Left ventricle myocardium inferior (tissue), 1 donor: ENCODE results near the gene BTBD9. TPM values are rescaled to one million over a fixed set of nuclear protein-coding genes. Genes with fewer than 3 reads are reported as not detected.

Experiments used
- DNase-seq: peaks from one replicate; pipeline ENCODE4 v3.0.0-alpha.2; 2020
- H3K27ac ChIP-seq: fragments of 200-600 bp; replicated peaks from 2 replicates; pipeline ENCODE4 v1.8.0; 2021
- H3K27me3 ChIP-seq: fragments of 200-600 bp; 2 replicates; pipeline ENCODE4 v1.8.0; 2021; ENCODE audit warnings: low read depth
- H3K36me3 ChIP-seq: fragments of 200-600 bp; 2 replicates; pipeline ENCODE4 v1.8.0; 2021
- H3K4me1 ChIP-seq: fragments of 200-600 bp; 2 replicates; pipeline ENCODE4 v1.8.0; 2021
- H3K4me3 ChIP-seq: fragments of 200-600 bp; 2 replicates; pipeline ENCODE4 v1.8.0; 2021; ENCODE audit warnings: mild to moderate bottlenecking, moderate library complexity
- H3K9me3 ChIP-seq: fragments of 200-600 bp; replicated peaks from 2 replicates; pipeline ENCODE4 v1.8.0; 2021
- intact Hi-C: fragments of 100-400 bp; cut with micrococcal nuclease; formaldehyde crosslinking; loops from one replicate; pipeline ENCODE4 v1.11.0; 2022
- total RNA-seq: library from RNA; stranded (reverse); fragmentation: NEBNext Ultra II Directional; extraction: Animal tissue kit (Norgen Biotek cat#: 25700); gene quantifications from one replicate; pipeline ENCODE4 v1.2.1, GENCODE V29; 2021
- TF ChIP-seq, protein P1 (sequence below): fragments of 200-600 bp; IDR thresholded peaks from 2 replicates; pipeline ENCODE4 v1.8.0; 2021; ENCODE audit warnings: antibody characterized with exemption, mild to moderate bottlenecking, borderline replicate concordance
- donor health status: DM: no; HTN: yes; CAD: no; lungs with severe emphysema.

Gene BTBD9
- total RNA-seq, 1 donor from 2014 or later, result 16.5 TPM

DNA sequence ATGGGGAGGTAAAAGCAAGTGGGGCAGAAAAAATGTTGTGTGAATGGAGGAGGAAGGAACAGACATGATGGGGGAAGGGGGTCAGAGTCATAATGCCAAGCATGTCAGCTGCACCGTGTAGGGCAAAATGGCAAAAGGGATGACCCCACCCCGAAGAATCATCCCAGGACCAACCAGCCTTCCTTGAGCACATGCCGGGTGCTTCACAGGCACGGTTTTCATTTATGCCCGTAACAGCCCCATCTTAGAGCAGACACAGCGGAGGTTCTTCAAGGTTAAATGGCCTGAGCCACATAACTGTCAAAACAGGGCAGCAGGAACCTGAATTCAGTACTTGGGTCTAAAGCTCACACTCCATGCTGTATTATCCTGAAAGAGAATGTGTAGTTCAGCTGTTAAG is 498.0 kb downstream of the BTBD9 start:
- intact Hi-C loops, result no loop called here
- peaks cover 3% of the 10 kb centered on the region for H3K36me3 ChIP-seq
- TF ChIP-seq, protein P1, sequence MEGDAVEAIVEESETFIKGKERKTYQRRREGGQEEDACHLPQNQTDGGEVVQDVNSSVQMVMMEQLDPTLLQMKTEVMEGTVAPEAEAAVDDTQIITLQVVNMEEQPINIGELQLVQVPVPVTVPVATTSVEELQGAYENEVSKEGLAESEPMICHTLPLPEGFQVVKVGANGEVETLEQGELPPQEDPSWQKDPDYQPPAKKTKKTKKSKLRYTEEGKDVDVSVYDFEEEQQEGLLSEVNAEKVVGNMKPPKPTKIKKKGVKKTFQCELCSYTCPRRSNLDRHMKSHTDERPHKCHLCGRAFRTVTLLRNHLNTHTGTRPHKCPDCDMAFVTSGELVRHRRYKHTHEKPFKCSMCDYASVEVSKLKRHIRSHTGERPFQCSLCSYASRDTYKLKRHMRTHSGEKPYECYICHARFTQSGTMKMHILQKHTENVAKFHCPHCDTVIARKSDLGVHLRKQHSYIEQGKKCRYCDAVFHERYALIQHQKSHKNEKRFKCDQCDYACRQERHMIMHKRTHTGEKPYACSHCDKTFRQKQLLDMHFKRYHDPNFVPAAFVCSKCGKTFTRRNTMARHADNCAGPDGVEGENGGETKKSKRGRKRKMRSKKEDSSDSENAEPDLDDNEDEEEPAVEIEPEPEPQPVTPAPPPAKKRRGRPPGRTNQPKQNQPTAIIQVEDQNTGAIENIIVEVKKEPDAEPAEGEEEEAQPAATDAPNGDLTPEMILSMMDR, result no peak
- no peak overlapping the region for H3K4me3 ChIP-seq
- H3K9me3 ChIP-seq, result no peaks in the 10 kb centered on the region
- no peak for DNase-seq
- H3K27ac ChIP-seq, result no peak overlapping the region
- H3K4me1 ChIP-seq, result peaks cover 30% of the 10 kb centered on the region
- H3K27me3 ChIP-seq, result no peaks in the 10 kb centered on the region

GRCh38 chr6:38141085-38141484 is 498.6 kb downstream of the BTBD9 start:
- Histone ChIP-seq H3K36me3 (no peaks in the 10 kb centered on the region), H3K4me3 (no peak overlapping the region), H3K9me3 (no peaks in the 10 kb centered on the region), H3K27me3 (no peaks in the 10 kb centered on the region), H3K4me1 (peaks cover 26% of the 10 kb centered on the region), H3K27ac (no peak overlapping the region)
- no peak for DNase-seq
- TF ChIP-seq, protein P1, result no peak
- intact Hi-C loops, result no loop called here

DNA sequence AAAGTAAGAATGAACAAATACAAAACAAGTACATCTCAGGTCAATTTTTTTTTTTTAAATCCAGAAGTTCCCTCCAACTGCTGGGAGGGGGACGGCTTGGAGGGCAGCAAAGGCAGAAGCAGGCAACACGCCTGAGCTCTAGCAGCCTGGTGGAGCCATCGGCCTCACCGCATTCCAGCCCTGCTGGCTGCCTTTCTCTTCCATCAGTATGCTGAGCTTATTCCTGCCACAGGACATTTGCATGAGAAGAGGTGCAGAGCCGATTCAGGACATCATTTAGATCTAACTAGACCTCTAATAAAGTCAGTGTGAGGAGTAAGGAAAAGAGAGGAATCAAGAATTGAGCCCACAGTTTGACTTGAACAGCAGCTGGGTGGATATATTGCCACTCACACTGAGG is 501.4 kb downstream of the BTBD9 start:
- DNase-seq, result no peak
- H3K36me3 ChIP-seq, result no peaks in the 10 kb centered on the region
- H3K27ac ChIP-seq, result no peak overlapping the region
- intact Hi-C loops, result no loop called here
- H3K27me3 ChIP-seq, result no peaks in the 10 kb centered on the region
- no peak overlapping the region for H3K4me3 ChIP-seq
- no peaks in the 10 kb centered on the region for H3K9me3 ChIP-seq
- TF ChIP-seq, protein P1, result no peak
- peaks cover 35% of the 10 kb centered on the region for H3K4me1 ChIP-seq

- TF ChIP-seq, protein P1, result no peak
- H3K27ac ChIP-seq, result no peak overlapping the region
- no peak overlapping the region for H3K4me3 ChIP-seq
- H3K9me3 ChIP-seq, result no peaks in the 10 kb centered on the region
- intact Hi-C loops, result no loop called here
- no peaks in the 10 kb centered on the region for H3K36me3 ChIP-seq
- DNase-seq, result no peak
- peaks cover 30% of the 10 kb centered on the region for H3K4me1 ChIP-seq
- H3K27me3 ChIP-seq, result no peaks in the 10 kb centered on the region
Measured at GRCh38 chr6:38137608-38138265, 502.0 kb downstream of the BTBD9 start.

DNA sequence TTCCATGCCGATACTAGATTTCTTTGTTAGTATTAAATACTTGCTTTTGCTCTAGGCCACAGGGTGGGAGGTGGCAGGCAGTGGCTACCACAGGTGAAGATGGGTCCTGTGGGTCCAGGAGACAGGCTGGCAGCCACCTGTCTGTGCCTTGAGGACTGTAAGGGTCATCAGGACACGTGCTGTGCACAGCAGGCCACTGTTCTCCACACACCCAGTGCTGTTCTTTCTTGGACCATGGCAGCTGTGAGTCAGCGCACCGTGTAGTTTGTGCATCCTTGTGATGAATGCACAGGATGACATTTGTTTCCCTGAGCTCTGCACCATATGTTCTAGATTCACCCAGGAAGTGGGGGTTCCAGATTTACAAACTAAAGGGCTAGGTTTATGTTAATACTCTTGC is 503.2 kb downstream of the BTBD9 start:
- Histone ChIP-seq H3K36me3 (no peaks in the 10 kb centered on the region), H3K27ac (no peak overlapping the region), H3K9me3 (no peaks in the 10 kb centered on the region), H3K4me1 (peaks cover 34% of the 10 kb centered on the region), H3K4me3 (no peak overlapping the region), H3K27me3 (no peaks in the 10 kb centered on the region)
- intact Hi-C loops, result no loop called here
- TF ChIP-seq, protein P1, result no peak
- no peak for DNase-seq

GRCh38 chr6:38134704-38135088 is 505.0 kb downstream of the BTBD9 start:
- Histone ChIP-seq H3K27me3 (no peaks in the 10 kb centered on the region), H3K36me3 (no peaks in the 10 kb centered on the region), H3K27ac (peak overlapping the region; percentile 60), H3K9me3 (no peaks in the 10 kb centered on the region), H3K4me3 (no peak overlapping the region), H3K4me1 (peaks cover 38% of the 10 kb centered on the region)
- no peak for DNase-seq
- intact Hi-C loops, result no loop called here
- TF ChIP-seq, protein P1, result no peak
